GM21390 (cell line): ENCODE data around the gene PIK3CG.

Source experiments
- ATAC-seq: cut with Tn5 transposase; IDR thresholded peaks from one replicate; pipeline ENCODE4 v1.9.1; 2021; ENCODE audit not compliant: unreplicated experiment

The PIK3CG gene

GRCh38 chr7:106858618-106859532 lies 6.2 kb upstream of the PIK3CG start:
- ATAC-seq = no peak

DNA sequence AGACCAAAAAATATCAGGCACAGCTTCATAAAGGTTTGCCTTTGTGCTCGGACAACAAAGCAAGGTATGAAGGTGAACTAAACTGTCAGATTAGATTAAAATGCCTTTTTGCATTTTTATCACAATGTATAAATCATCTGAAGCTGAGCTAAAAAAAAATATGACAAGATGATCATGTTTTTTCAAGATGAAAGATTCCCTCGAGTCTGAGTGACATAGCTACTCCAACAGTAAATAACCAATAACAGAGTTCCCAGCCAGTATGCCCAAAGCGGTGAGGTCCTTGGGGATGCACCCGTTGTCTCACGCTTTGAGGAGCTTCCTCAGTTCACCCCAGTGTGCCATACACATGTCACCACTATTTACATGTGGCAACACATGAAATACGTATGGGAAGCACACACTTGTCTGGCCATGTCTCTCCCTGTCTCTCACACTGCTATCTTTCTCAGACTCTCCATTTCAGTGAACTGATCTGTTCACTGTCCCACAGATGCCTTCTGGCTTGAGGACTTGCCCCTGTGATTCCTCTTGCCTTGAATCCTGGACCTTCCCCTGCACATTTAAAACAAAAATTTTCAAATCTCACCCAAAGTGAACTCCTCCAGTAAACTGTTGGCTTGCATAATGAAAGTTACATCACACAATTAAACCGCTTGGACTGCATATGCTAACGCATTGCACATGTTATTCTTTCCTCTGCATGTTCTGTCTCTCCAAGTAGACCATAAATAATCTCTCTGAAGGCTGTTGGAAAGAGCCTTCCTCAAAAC lies 2.6 kb upstream of the PIK3CG start:
- ATAC-seq = no peak

GRCh38 chr7:106863274-106863997 lies 1.6 kb upstream of the PIK3CG start:
- ATAC-seq = no peak

- ATAC-seq = peak; percentile 44
These were observed 592 bp upstream of the PIK3CG start for GRCh38 chr7:106864298-106865081.

DNA sequence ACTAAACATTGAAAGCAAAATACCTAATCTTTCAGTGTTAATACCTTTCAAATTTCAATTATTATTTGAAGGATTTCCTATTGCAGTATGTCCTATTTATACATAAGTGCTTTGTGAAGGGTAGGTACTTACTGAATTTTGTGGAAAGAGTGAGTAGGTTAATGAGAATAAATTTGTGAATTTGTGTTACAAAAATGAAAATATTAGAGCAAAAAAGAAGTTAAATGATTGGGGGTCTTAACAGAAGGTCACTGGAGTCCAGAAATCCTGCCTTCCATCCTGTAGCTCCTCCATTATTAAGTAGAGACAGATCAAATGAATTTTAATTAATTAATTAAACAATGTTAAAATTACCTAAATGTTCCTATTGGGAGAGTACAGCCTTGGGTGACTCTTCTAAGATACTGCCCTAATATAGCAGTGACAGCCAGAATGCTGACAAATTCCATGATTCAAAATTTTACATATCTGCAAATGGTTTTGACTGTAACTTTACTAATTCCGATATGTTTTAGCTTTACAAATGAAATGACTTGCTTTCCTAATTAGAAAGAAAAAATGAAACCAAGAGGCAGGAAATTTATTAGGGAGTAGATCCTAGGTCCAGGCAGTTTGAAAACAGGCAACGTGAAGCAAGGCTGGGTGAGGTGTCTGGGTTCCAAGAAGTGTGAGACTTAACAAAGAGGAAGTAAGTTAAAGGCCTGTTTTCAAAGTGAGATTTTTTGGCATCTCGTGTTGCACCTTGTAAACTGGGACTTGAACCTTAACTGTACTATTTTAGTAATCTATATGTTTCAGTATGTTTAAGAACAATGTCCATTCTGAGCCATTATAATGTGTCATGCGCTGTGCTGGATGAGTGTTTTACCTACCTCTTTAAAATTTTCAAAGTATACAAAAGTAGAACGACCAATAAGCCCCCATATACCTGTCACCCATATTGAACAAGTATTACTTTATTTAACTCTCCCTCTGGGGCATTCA lies 1.5 kb downstream of the PIK3CG start:
- ATAC-seq = peak; percentile 31

GRCh38 chr7:106867641-106868351 lies 2.7 kb downstream of the PIK3CG start:
- no peak for ATAC-seq

GRCh38 chr7:106868364-106868763 lies 3.3 kb downstream of the PIK3CG start:
- no peak for ATAC-seq

DNA sequence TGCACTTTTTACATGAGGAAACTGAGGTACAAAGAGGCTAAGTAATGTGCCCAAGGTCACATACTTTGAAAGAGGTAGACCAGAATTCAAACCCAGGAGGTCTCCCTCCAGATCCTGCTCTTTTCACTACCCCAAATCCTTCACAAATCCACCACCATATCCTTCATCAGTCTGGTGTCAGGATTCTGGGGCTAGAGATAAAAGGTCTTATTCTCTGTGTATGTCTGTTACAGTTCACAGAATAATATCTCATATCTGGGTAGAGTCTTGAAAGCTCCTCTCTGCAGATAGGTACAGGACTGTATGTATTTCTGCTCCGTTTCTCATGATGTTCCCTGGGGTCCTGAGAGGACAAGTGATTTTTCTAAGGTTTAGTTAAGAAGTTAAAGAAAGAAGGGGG lies 4.9 kb downstream of the PIK3CG start:
- no peak for ATAC-seq

DNA sequence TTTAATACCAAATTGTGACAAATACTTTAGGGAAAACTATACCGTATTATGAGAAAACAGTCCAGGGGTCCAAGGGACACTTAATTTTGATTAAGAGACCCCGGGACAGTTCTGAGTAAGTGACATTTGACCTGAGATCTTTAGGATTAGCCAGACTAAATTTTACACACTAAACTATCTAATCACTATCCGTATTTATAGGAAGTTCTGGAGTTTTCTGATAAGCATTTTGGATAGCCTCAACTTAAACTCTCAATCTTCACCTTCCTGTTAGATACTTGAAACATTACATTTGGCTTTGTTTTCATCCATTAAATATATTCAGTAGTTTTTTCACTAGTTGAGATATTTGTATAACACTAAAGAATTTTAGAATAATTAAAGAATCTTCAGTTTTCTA lies 5.4 kb downstream of the PIK3CG start:
- no peak for ATAC-seq

- peak; percentile 91 for ATAC-seq
These were observed 5.9 kb downstream of the PIK3CG start for GRCh38 chr7:106870983-106871410.

GRCh38 chr7:106871793-106872571 lies 6.9 kb downstream of the PIK3CG start:
- ATAC-seq = no peak

- ATAC-seq = no peak
These were observed 7.7 kb downstream of the PIK3CG start for GRCh38 chr7:106872763-106873162.

GRCh38 chr7:106874076-106874475 lies 9.0 kb downstream of the PIK3CG start:
- ATAC-seq = no peak

GRCh38 chr7:106875508-106875907 lies 10.4 kb downstream of the PIK3CG start:
- ATAC-seq = no peak

DNA sequence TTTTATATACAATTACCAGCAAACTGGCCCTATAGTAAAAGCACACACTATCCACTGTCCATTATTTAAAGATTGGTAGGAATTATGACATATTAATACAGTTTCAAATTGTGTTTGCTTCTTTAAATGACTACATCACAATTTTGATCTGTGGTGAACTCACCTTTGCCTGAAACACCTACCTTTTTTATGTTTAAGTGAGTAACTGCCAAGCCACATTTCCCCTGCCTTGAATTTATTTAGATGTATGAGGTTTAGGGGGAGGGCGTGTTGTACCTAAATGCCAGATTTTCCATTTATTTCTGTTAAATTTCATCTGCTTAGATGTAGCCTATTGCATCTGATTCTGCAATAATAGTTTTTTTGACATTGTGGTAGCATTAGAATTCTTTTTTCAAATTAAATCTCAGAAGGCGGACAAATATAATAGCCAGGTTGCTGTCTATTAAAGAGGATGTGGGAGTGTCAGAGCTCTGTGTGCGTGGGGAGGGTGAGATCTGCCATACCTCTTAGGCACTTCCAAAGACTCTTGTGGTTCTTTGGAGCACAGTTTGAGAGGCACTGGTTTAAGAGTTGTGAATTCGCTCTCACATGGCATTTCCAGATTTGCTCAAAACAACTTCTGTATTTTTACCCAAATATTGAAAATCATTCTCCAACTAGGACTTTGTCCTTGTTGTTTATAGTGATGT lies 13.8 kb downstream of the PIK3CG start:
- no peak for ATAC-seq

DNA sequence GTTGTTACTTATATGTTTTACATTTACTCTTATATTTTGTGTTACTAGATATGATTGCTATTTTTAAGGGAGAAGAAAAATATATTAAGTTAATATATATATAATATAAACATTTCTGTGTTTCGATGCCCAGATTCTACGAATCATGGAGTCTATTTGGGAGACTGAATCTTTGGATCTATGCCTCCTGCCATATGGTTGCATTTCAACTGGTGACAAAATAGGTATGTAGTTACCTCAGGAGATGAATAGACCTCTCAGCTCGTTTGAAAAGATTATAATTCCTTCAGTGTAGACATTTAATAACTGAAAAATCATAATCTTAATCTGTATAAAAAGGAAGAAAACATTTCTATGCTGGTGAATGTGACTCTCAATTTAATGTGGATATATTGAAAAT lies 16.9 kb downstream of the PIK3CG start:
- ATAC-seq = no peak

GRCh38 chr7:106883456-106884026 lies 18.5 kb downstream of the PIK3CG start:
- no peak for ATAC-seq
